HepG2 (cell line): ENCODE data around the gene GFRA3. TPM values are rescaled to one million over a fixed set of nuclear protein-coding genes. Genes with fewer than 3 reads are reported as not detected.

ENCODE experiments used
- ATF7-NPFF ChIP-seq: sonication (generic); formaldehyde crosslinking; IDR thresholded peaks from 2 replicates; pipeline ENCODE4 v1.8.1; 2023; ENCODE audit warnings: mild to moderate bottlenecking, low read depth, missing genetic modification reagents, moderate library complexity
- CBFB ChIP-seq: sonication (generic); formaldehyde crosslinking; IDR thresholded peaks from 2 replicates; pipeline ENCODE4 v1.4.0; 2020; ENCODE audit warnings: missing genetic modification reagents
- CCAR2 ChIP-seq: fragments of 200-400 bp; formaldehyde crosslinking; optimal IDR thresholded peaks from 2 replicates; pipeline ENCODE3; 2018; ENCODE audit warnings: low read depth, mild to moderate bottlenecking, low read length, moderate library complexity
- E2F1 ChIP-seq: sonication (generic); formaldehyde crosslinking; IDR thresholded peaks from 2 replicates; pipeline ENCODE4 v1.5.0; 2020; ENCODE audit warnings: missing genetic modification reagents
- E2F5 ChIP-seq: sonication (generic); formaldehyde crosslinking; conservative IDR thresholded peaks from 2 replicates; pipeline ENCODE4 v1.4.0; 2020; ENCODE audit warnings: missing genetic modification reagents
- EZH2 ChIP-seq: conservative IDR thresholded peaks from 2 replicates; pipeline ENCODE4 v1.6.1; 2012; ENCODE audit warnings: mild to moderate bottlenecking, low read depth, low read length, moderate library complexity
- FOXA1 ChIP-seq, 2 experiments: fragments of 450-650 bp in 1 of 2; sonication (generic) in 1 of 2; formaldehyde crosslinking in 1 of 2; IDR thresholded peaks; 2 replicates each; pipeline versions ENCODE4 v1.4.0 to v1.6.1; 2016 to 2020; ENCODE audit warnings: missing genetic modification reagents in 1 of 2
- IRX3 ChIP-seq: sonication (generic); formaldehyde crosslinking; IDR thresholded peaks from 2 replicates; pipeline ENCODE4 v1.8.1; 2023; ENCODE audit warnings: mild to moderate bottlenecking, low read depth, missing genetic modification reagents, borderline replicate concordance
- KLF6 ChIP-seq: IDR thresholded peaks from 2 replicates; pipeline ENCODE4 v1.8.0; 2016; ENCODE audit warnings: missing biosample characterization, missing genetic modification reagents
- MAX ChIP-seq: IDR thresholded peaks from 2 replicates; pipeline ENCODE4 v1.6.1; 2012; ENCODE audit warnings: inconsistent platforms
- PRMT3 ChIP-seq: sonication (generic); formaldehyde crosslinking; IDR thresholded peaks from 2 replicates; pipeline ENCODE4 v1.8.1; 2022; ENCODE audit warnings: low read depth, mild to moderate bottlenecking, moderate library complexity, missing genetic modification reagents, borderline replicate concordance
- PRPF4 ChIP-seq: fragments of 200-400 bp; formaldehyde crosslinking; IDR thresholded peaks from 2 replicates; pipeline ENCODE4 v1.6.1; 2016; ENCODE audit warnings: low read length, low read depth; ENCODE audit not compliant: poor library complexity, severe bottlenecking
- SCMH1 ChIP-seq: sonication (generic); formaldehyde crosslinking; IDR thresholded peaks from 2 replicates; pipeline ENCODE4 v1.9.0; 2021; ENCODE audit warnings: missing genetic modification reagents, mild to moderate bottlenecking, borderline replicate concordance
- SIX1 ChIP-seq: sonication (generic); formaldehyde crosslinking; IDR thresholded peaks from 2 replicates; pipeline ENCODE4 v1.4.0; 2020; ENCODE audit warnings: missing genetic modification reagents, borderline replicate concordance
- THAP11 ChIP-seq: IDR thresholded peaks from 2 replicates; pipeline ENCODE4 v1.6.1; 2016; ENCODE audit warnings: missing biosample characterization, missing genetic modification reagents
- TOPORS ChIP-seq: sonication (generic); formaldehyde crosslinking; IDR thresholded peaks from 2 replicates; pipeline ENCODE4 v1.8.0; 2023; ENCODE audit warnings: mild to moderate bottlenecking, missing genetic modification reagents
- ZKSCAN8 ChIP-seq: IDR thresholded peaks from 2 replicates; pipeline ENCODE4 v1.6.1; 2016; ENCODE audit warnings: borderline replicate concordance, missing genetic modification reagents, missing compliant biosample characterization
- ZNF12 ChIP-seq: sonication (generic); formaldehyde crosslinking; IDR thresholded peaks from 2 replicates; pipeline ENCODE4 v1.5.0; 2020; ENCODE audit warnings: missing genetic modification reagents
- ZNF142 ChIP-seq: sonication (generic); formaldehyde crosslinking; IDR thresholded peaks from 2 replicates; pipeline ENCODE4 v1.4.0; 2020; ENCODE audit warnings: missing genetic modification reagents
- ZNF75D ChIP-seq: sonication (generic); formaldehyde crosslinking; IDR thresholded peaks from 2 replicates; pipeline ENCODE4 v1.8.1; 2023; ENCODE audit warnings: missing genetic modification reagents, mild to moderate bottlenecking, borderline replicate concordance
- ZSCAN30 ChIP-seq: sonication (generic); formaldehyde crosslinking; IDR thresholded peaks from 2 replicates; pipeline ENCODE4 v1.5.0; 2020; ENCODE audit warnings: mild to moderate bottlenecking, missing genetic modification reagents
- polyA plus RNA-seq, 8 experiments: library from polyadenylated mRNA; depleted of rRNA in 3 of 8; stranded (reverse) in 7 of 8; unstranded in 1 of 8; fragments of >200 nt; fragmentation: Illumina TruSeq in 4 of 8; extraction: Trizol in 4 of 8; gene quantifications; 2 replicates each; pipeline versions ENCODE4 v1.2.1 to v1.2.3, GENCODE V29; 2011 to 2016; ENCODE audit warnings: low read depth in 4 of 8, missing spikeins in 1 of 8, mixed read lengths in 1 of 8; ENCODE audit not compliant: insufficient read depth in 1 of 8
- total RNA-seq, 5 experiments: library from RNA; depleted of rRNA; stranded (reverse); fragments of >200 nt; fragmentation: Illumina TruSeq; extraction: Trizol; gene quantifications; 2 replicates each; pipeline ENCODE4 v1.2.3, GENCODE V29; 2016; ENCODE audit warnings: low read depth in 1 of 5

The GFRA3 gene
- total and polyA plus RNA-seq, 2 of the 13 experiments (the other 11 are each of a cell fraction or from before 2014, with no cell fraction given) = 0.27 to 0.30 TPM

- no peak for TF ChIP-seq E2F5 (CRISPR knock-in tag)
- TF ChIP-seq ZKSCAN8 = no peak
- peak; percentile 54; the same call in 1 of the 2 replicates for TF ChIP-seq MAX
- TF ChIP-seq PRMT3 (CRISPR knock-in tag) = no peak
- TF ChIP-seq KLF6 (CRISPR knock-in tag) = no peak
- no peak for TF ChIP-seq SCMH1 (CRISPR knock-in tag)
- no peak for TF ChIP-seq CCAR2
- no peak for TF ChIP-seq ZNF12 (CRISPR knock-in tag)
- TF ChIP-seq EZH2 = no peak
- TF ChIP-seq SIX1 = no peak
- no peak for TF ChIP-seq IRX3 (CRISPR knock-in tag)
- TF ChIP-seq ZNF75D (CRISPR knock-in tag) = no peak
- 0 out of 2 replicates have a peak, but pooled peaks have one; percentile 41 for TF ChIP-seq ATF7-NPFF (CRISPR knock-in tag)
- TF ChIP-seq ZNF142 = 0 out of 2 replicates have a peak, but pooled peaks have one; percentile 60
- TF ChIP-seq FOXA1 (IDR thresholded peaks at IDR 0.05) = no peak
- TF ChIP-seq FOXA1 (CRISPR knock-in tag; IDR thresholded peaks at IDR 0.05) = no peak
- TF ChIP-seq PRPF4 = no peak
- no peak for TF ChIP-seq CBFB (CRISPR knock-in tag)
- TF ChIP-seq ZSCAN30 (CRISPR knock-in tag) = no peak
- no peak for TF ChIP-seq THAP11 (CRISPR knock-in tag)
- TF ChIP-seq TOPORS (CRISPR knock-in tag) = no peak
- no peak for TF ChIP-seq E2F1 (CRISPR knock-in tag)
These were observed 32.5 kb downstream of the GFRA3 start (continued) for GRCh38 chr5:138241688-138242571.
